ENCODE data around the gene PRMT3.
"Not testable (repeated sequence)": the region's sequence is repeated elsewhere in the genome, so short reads cannot be mapped to it uniquely, and the experiment has no call there.

The PRMT3 gene

DNA sequence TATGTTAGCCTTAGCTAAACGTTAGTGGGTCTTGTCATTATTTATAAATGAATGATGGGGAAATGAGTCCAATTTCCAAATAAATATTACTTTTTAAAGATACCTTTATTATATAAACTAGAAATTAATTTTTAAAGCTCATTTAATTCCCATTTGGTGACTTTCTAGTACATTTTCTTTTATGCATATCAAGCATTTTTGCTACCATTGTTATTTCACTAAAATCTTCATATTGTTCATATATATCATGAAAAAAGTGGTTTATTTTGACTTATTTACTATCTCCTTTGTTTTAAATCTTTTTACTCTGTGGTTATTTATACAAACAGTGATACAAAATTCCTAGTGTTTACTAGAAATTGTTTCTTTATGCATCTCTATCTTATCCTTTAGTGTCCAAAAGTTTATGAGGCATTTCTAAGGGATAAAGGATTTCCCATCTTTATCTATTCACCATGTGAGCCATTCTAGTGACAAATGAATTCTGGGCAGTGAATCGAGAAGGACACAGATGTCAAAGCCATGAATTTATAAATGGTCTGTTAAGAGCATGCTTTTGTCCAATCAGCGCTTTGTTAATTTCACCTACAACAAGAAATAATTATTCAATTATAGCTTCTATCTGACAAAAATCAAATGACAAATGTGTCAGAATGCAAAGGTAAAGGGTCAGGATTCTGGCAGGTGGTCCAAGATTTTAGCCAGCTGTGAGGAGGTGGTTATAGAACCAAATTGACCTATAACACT, 70.6 kb downstream of the PRMT3 start:
- no peak for DNase-seq

DNA sequence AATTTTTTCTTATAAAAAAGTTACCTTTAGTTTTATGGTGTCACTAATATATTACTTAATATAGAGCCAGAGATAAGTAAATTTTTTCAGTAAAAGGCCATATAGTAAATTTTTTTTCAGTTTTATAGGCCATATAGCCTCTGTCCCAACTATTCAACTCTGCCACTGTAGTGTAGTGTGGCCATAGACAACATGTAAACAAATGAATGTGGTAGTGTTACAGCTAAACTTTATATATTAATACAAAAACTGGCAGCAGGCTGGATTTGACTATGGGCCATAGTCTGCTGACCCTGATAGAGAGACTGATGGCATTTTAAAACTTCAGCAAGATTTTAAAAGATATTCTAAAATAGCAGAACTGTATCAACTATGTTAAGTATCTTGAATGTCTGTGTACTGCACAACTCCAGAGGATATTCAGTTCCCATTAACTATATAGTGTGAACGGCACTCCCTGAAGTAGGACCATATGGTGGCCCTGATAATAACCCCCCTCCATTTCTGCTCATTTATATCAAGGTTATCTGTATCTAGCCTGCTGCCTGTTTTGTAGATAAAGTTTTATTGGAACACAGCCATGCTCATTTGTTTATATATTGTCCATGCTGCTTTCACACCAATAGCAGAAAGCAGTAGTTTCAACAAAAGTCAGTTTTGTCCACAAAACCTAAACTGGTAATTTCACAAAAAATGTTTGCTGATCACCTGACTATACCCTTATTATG, 71.6 kb downstream of the PRMT3 start:
- DNase-seq, result no peak

DNA sequence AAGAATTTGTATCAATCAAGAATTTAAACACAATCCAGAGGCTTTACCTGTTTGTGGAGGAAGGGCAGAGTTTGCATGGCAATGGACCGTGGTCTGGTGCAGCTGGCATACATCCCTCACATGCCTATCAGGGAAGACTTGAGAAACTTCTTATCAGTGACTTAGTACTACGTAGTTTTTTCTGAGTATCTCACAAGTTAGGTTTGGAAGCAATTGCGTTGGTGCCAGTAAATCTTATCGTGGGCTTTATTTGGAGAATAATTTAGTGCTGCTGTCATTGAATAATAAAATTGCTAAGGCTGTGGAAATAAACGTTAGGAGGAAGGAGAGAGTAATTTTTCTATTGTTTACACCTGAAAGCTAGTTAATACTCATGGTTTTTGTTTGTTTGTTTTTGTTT, 72.3 kb downstream of the PRMT3 start:
- no peak for DNase-seq

DNA sequence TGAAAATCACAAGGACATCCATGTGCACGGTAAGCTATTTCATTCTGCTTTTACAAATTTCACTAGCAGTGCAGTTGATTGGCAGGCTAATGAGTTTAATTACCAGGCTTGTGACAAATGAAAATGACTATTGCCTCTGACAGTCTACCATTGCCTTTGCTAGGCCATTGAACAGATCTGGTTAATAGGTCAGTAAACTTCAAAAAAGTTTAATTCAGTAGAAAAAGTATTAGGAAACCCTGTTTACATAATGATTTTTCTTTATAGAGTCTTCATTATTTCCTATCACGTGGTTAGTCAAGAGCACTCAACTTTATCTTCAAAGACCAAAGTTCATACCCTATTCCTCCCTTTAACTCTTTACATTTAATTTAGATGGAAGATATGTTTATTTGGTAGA, 77.0 kb downstream of the PRMT3 start:
- DNase-seq, result no peak

DNA sequence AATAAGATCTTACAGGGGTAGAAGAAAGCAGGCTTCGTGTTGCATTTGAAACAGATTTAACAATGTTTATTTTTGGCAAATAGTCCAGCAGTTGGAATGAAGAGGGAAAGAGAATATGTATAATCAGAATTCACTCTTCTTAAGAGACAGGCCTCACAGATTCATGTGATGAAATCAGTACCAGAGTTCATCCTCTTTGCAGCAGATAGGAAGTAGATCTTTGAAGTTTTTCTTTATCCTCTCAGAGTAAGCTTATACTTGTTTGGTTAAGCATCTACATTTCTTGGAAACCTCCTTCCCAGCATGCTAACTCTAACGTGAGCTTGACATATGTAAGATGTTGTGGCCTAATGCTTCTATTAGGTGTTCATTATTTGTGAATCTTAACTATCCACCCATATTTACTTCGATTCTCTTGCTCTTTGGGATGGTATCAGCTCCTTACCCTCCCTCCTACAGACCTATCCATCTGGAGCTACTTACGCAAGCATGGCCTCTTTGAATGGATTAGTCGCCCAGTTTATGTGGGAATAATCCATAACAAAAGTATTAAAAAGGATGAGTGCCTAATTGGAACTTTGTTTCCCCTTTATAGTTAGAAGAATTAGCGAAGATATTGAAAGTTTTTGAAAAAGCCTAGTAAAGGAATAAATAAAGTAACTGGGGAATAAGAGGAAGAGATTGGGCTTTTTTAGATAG, 80.1 kb downstream of the PRMT3 start:
- no peak for DNase-seq

DNA sequence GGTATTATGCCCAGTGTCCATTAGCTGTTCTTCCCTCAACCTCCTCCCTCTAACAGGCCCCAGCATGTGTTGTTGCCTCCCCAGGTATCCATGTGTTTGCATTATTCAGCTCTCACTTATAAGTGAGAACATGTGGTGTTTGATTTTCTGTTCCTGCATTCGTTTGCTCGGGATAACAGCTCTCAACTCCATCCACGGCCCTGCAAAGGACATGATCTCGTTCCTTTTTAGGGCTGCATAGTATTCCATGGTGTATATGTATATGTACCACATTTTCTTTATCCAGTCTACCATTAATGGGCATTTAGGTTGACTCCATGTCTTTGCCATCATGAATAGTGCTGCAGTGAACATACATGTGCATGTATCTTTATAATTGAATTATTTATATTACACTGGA, 82.8 kb downstream of the PRMT3 start:
- no peak for DNase-seq

DNA sequence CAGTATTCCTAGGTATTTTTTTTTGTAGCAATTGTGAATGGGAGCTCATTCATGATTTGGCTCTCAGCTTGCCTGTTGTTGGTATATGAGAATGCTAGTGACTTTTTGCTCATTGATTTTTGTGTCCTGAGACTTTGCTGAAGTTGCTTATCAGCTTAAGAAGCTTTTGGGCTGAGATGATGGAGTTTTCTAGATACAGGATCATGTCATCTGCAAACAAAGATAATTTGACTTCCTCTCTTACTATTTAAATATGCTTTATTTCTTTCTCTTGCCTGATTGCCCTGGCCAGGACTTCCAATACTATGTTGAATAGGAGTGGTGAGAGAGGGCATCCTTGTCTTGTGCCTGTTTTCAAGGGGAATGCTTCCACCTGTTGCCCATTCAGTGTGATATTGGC, 84.4 kb downstream of the PRMT3 start:
- not testable (repeated sequence) for DNase-seq

DNA sequence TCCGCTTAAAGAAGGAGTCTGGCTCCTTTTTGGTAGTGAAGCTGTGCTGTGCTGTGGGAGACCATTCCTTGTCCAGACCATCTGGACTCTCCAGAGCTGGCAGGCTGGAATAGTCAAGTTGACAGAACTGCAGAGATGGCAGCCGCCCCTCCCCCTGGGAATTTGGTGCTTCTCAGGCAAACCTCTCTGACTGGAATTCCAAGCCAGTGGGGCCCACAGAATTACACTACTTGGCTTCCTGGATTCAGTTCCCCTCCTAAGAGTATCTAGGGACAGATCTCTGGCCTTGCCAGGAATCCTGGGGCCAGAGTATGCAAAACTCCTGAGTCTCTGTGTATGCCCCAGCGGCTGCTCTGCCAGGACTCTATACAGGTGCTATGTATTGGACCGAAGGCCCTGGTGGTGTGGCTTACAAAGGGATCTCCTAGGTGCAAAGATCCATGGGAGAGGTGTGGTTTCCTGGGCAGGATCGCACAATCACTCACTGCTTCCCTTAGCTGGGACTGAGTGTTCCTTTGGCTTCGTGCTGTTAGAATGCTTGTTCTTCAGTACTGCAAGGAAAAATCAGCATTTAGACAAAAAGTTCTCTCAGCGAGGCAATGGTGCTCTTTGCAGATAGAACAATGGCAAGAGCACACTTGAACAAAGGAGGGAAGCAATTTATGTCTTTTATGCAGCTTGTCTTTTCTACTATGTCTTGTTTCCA, 86.8 kb downstream of the PRMT3 start:
- no peak for DNase-seq

DNA sequence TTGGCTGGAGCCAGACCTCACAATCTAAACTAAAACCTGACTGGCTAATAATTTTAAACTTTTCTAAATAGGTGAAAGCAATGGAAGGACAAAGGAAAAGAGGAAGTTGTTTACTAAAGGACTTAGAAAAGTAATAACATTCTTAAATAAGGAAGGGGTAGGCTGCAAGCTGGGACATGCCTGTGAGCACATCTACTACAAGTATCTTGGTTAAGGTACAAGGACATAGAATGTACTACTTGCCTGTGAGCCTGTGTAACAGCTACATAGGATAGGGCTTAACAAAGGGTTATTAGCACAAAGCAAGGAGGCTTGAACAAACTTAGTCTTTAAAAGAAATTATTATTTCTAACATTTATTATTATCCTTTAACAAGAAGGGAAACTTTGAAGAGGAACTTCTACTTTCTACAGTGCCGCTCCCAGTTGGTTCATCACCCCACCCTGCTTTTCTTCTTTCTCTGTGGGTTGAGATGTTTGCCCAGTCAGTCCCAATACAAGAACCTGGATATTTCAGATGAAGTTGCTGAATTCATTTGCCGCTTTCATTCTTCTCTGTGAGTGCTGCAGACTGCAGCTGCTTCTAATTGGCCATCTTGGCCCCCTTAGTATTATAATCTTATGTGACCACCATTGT, 87.5 kb downstream of the PRMT3 start:
- no peak for DNase-seq

DNA sequence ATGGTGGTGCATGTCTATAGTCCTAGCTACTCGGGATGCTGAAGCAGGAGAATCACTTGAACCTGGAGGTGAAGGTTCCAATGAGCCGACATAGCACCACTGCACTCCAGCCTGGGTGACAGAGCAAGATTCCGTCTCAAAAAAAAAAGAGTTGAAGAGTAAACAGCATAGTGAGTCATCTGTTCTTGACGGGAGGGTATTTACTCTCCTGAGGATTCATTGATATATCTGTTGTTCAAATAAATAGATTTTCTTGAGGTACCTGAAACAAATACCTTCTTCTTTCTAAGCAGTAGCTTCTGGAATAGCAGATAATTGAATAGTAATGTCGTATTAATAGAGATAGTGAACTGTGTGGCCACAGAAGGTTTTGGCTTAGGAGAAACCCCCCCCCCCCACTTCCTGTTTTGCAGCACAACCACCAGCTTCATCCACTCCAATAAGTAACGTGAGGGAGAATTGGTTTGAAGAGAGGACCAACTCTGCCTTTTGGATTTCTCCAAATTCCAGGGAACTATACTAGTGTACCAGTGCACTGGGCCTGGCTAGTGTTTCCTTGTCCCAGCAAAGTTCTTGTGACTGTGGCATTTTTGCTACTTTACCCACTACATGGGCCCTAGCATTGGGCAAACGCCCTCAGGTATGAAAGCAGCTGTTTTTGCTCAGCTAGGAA, 90.0 kb downstream of the PRMT3 start:
- no peak for DNase-seq

DNA sequence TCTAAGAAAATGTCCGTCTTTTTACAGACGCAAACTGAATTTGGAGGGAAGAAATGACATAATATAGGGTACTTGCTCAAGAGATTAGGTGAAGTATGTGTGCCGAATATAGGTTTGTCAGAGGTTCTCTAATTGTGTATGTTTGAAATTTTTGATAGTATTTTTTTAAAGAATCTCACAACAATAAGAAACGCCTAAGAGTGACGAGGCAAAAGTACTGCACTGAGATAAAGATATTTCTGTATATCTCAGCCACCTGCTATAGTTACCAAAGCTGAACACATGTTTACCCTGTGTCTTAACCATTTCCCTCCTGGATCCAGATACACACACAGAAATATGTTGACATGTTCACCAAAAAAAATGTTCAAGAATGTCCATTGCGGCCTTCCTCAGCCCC, 92.0 kb downstream of the PRMT3 start:
- no peak for DNase-seq

DNA sequence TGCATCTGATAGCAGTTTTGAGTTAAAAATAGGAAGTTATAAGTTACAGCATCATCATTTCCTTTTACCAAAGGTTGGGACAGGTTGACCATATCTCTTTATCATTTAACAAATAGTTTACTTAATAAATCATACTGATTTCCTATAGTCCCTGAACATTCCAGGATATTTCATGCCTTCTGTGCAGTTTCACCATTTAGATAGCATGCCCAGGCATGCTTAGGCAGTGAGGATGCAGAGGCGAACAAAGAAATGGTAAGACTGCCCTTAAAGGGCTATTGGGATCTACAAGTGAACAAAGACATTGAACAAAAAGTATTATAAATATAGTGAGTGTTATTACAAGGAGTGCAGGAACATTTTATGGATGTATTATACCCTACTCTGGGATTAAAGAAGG, 96.4 kb downstream of the PRMT3 start:
- DNase-seq, result no peak

DNA sequence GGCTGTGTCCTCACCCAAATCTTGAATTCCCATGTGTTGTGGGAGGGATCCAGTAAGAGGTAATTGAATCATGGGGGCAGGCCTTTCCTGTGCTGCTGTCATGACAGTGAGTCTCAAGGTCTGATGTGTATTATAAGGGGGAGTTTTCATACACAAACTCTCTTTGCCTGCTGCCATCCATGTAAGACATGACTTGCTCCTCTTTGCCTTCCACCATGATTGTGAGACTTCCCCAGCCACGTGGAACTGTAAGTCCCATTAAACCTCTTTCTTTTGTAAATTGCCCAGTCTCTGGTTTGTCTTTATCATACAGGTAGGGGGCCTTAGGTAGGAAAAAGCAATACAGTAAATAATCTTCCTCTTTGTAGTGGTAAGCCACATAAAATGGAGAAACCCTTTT, 96.9 kb downstream of the PRMT3 start:
- not testable (repeated sequence) for DNase-seq

DNA sequence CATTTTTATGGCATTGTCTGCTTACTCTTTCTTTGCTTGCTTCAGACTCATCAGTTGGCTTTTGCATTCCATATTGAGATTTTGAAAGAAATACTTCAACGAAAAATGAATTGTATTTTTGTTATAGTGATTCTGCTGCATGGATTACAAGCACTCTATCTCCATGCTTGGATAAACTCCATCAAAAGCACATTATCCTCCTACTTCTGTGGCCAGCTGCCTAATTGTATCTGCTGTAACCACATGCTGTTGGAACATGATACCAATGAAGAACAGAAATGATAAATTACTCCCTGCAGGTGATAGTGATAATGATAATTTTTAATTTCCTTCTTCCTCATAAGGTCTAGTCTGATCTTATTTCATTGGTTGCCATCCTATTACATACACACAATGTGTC, 100.8 kb downstream of the PRMT3 start:
- no peak for DNase-seq

DNA sequence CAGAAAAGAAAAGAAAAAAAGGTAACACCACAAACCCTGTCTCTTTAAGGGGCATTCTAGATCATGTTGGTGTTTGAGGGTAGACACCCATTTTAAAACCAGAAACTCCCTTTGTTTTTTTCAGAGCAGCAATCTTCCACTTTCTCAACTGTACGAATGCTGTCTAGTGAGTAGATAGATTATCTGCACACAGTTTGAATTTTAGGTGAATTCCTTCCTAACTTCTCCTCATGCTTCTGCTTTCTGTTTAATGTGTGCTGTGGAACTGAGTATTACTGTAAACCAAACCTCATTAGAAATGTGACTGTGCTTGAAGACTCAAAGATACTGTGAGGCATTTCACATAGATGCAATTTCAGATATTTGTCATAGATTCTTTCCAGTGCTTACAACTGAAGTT, 102.4 kb downstream of the PRMT3 start:
- DNase-seq, result no peak

DNA sequence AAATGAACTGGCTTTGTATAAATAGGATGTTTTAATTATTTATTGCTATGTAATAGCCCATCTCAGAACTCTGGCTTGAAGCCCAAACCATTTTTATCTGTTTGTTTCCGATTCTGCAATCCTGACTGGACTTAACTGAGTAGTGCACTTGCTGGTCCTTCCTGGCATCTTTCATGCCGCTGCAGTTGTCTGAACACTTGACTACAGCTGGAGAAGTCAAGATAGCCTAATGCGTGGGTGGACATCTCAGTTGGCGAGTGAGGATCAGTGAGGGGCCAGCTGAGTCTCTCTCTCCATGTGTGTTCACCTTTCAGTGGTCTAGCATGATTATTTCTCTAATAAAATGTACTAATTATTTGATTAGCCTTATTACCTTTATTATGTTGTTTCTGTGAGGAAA, 105.8 kb downstream of the PRMT3 start:
- DNase-seq, result no peak

DNA sequence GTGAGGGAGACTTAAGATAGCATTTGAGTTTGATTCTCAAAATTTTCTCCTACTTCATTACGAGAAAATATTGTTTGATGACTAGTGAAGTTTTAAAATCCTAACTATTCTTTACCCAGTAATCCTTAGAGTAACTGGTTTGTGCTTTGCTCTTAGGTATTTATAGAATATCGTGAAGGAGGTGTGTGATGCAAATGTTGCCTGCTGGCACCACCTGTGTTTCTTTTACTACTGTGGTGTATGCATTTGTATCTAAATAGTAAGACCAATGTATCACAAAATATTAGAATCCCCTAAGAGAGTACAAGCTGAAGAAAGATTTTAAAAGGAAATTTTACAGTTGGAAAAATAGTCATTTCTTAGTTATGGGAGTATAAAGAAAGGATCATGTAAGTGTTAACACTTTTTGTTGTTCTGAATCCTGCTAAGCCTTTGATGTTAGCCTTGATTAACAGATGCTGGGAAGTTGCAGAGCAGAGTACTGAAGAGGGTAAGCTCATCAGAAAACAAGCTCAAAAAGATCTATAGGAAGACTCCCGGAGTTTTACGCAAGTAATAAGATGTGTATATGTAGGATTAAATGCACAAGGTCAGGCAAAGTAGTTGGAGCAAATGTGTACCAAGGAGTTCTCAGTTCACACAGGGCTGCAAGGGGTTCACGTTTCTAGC, 109.7 kb downstream of the PRMT3 start:
- DNase-seq, result no peak

DNA sequence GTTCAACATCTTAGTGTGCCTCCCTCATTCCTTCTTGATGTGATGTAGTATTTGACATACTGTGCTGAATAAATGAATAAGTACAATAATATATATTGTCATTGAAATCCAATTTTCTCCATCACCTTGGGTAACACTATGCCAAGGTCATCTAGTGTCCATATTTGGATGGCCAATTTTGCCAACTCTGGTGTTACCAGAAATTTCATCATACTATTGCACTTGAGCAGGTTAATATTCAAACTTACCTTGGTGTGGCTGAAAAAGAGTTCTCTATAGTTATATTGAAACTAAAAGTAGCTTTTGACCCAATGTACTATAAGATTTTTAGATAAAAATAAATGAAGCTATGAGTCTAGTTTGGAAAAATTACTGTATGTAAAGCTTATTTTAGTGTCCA, 113.7 kb downstream of the PRMT3 start:
- no peak for DNase-seq

DNA sequence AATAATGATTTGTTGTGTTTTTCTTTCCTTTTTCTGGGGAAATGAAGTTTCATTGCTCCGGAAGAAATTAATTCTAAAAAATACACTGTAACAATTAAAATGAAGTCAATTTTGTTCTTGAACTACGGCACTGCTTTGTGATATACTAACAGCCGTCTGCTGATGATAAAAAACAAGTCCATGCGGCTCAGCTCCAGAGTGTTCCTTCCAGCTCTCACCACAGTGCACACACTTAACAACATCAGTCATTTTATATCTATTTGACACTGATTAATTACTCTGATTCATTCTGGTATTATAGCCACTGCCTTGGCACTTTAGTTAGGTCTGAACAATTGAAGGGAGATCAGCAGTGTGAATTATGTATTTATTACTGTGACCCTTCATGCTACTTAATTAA, 114.5 kb downstream of the PRMT3 start:
- no peak for DNase-seq

DNA sequence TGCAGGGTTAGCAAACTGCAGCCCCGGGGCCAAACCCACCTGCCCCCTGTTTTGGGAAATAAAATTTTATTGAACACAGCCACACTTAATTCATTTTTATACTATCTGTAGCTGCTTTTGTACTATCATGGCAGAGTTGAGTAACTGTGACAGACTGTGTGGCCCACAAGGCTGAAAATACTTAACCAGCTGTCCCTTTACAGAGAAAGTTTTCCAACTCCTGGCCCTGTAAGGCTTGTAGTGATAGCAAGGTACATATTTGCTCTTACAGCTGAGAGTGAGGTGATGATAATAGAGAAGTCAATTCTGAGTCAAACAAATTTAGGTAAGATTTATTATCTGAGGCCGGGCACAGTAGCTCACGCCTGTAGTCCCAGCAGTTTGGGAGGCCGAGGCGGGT, 124.5 kb downstream of the PRMT3 start:
- no peak for DNase-seq

DNA sequence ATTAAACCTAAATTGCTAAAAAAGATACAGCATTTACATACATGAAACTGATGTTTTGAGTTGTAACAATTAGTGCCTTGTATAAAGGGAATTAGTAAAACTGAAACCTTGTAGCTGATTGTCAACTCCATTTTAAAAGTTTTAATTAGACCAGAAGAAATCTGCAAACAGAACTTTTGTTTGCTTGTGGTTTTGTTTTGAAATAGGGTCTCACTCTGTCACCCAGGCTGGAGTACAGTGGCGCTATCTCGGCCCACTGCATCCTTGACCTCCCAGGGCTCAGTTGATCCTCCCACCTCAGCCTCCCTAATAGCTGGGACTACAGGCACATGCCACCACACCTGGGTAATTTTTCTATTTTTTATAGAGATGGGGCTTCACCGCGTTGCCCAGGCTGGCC, 125.4 kb downstream of the PRMT3 start:
- no peak for DNase-seq

DNA sequence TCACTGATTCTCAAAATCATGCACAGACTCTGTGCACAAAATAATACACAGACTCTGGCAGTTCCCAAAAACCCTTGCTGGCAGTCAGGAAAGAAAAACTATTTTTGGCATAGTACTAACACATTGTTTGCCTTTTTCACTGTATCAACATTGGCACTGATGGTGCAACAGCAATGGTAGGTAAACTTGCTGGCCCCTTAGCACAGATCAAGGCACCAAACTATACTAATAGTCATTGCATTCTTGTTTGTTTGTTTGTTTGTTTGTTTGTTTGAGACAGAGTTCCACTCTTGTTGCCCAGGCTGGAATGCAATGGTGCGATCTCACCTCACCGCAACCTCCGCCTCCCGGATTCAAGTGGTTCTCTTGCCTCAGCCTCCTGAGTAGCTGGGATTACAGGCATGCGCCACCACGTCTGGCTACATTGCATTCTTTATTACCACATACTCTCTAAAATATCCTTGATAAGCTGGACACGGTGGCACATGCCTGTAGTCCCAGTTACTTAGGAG, 130.9 kb downstream of the PRMT3 start:
- no peak for DNase-seq
